Suppressor macrophage treated with lipopolysaccharide for 4 hours (primary cell): ENCODE results near the gene PLA2G4E.

Source experiments
- DNase-seq: peaks from one replicate; pipeline ENCODE4 v3.0.0-alpha.2; 2020

Gene PLA2G4E

DNA sequence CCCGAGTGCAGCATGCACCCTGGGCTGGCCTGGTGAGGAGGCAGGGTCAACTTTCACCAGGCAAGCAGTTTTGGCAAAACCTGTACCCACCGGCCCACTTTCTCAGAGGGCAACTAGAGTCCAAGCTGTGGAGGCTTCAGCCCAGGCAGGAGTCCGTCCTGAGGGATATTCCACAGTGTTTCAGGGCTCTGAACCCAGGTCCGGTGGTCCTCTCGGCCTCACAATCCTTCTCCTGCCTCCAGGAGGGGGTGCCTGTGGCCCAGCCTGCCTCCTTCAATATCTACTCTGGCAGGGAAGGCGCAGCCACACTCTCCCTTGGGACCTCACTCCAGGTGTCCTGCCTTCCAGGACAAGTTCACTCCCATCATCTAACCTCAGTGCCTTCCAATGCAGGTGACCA, 3.9 kb downstream of the PLA2G4E start:
- DNase-seq, result no peak

DNA sequence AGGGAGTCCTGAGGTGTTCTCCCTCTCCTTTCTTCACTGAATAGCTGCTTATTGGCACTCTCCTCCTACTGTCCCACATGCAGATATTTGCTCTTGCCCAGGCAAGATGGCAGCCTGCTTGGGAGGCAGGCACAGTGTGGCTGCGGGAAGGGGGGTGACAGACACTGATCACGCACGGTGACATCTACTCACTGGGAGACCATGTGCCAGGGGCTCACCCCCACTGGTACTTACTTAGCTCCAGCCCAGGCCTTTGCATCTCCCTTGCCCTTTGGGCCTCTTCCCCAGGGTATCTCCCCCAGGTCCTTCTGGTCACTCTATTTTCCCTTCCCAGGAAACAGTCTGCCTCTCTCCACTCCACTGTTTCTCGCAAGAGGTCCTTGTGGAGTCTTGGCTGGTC, 6.4 kb downstream of the PLA2G4E start:
- no peak for DNase-seq

DNA sequence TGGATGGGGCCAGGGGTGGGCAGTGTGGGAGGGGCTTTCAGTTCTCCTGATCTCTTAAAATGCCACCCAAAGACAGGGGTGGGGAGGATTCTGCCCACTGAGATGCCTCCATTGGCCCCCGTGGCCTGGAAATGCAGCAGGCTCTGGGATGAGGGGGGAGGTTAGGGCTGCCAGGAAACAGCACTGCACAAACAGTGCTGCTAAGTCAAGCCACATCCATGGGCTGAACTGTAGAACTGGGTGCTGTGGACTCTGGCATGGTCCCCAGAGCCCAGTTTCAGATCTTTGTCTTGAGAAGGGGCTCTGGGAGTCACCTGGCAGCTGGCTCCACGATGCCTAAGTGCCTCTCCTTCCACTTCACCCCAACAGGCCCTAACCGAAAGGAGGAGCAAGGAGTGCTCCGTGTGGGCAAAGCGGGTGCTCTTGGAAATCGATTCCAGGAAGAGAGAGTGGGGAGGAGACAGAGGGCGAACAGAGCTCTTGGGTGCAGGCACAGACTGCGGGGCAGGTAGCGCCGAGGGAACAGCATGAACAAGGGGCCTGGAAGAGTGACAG, 7.8 kb downstream of the PLA2G4E start:
- no peak for DNase-seq

DNA sequence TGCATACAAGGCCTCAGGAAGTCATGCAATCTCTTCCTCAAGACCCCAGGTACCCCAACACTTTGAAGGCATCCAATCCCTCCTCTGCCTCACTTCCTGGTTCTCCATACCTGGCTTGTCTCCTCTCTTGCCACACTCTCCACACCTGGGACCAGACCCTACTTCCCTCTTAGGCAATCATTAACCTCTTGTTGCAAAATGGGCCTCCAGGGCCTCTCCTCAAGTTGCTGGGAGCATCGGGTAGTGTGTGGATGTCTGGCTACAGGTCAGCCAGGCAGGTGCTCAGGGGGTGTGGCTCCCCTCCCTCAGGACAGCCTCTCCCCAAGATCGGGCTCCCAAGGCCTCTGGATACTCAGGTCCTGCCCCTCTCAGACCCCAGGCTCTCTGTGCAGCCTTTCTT, 8.6 kb downstream of the PLA2G4E start:
- DNase-seq, result no peak

DNA sequence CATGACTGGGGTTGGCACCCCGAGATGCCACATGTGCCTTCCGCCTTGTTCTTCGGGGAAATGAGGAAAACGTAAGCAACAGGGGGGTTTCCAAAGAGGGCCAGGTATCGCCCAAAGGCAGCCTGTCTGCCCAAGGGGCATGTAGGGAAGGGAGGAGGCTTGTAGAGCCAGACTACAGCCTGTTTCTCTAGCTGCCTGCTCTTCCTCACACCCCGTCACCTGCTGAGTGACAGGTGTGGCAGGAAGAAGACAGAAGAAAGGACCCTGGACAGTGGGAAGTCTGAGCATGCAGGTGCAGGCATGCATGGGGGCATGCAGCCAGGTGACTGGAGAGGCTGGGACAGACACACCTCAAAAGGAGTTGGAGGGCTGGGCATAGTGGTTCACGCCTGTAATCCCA, 9.8 kb downstream of the PLA2G4E start:
- no peak for DNase-seq

DNA sequence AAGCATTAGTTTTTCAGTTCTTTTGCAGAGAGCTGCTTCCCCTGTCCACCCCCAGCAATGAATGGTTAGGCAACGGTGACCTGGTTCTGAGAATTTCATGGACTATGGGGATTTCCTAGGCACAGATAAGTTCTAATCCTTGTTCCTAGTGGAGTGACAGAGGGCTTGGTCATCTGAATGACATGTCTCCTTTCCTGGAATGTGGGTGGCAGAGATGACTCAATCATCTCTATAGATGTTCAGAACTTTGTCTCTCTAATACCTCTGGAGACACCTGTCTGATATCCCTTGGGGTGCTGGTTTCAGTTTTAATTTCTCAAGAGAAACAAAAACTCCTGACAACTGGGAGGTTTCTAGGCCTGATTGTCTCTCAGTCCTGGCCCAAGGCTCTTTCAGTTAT, 10.4 kb downstream of the PLA2G4E start:
- DNase-seq, result peak; percentile 77

DNA sequence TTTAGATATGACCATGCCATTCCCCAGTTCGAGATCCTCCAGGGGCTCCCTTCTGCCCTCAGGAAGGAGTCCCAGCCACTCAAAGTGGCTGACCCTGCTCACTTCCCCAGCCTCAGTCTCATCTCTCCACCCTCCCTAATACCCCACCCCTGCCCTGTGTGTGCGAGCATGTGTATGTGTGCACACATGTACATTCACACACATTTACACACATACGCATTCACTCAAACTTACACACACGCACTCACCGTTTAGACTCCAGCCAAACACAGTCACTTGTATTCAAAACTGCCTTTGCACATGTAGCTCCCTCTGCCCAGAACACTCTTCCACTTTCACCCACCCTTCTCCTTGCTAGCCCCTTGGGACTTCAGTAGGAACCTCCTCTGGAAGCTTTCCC, 11.4 kb downstream of the PLA2G4E start:
- no peak for DNase-seq

DNA sequence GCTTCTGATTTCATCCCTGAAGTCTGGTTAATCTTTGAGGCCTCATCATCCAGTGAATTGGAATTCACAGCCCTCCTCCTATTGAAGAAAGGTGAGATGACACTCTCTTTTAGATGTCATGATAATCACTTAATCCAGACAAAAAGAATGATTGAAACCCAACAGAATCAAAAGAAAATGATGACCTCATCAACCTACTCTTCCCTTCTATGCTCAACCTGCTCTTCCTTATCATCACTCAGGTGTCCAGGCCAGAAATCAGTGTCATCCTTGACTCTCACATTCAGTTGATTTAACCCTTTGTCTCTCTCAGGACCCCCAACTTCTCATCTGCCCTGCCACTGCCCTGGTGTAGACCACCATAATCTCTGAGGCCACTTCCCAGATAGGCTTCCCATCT, 11.8 kb downstream of the PLA2G4E start:
- no peak for DNase-seq

DNA sequence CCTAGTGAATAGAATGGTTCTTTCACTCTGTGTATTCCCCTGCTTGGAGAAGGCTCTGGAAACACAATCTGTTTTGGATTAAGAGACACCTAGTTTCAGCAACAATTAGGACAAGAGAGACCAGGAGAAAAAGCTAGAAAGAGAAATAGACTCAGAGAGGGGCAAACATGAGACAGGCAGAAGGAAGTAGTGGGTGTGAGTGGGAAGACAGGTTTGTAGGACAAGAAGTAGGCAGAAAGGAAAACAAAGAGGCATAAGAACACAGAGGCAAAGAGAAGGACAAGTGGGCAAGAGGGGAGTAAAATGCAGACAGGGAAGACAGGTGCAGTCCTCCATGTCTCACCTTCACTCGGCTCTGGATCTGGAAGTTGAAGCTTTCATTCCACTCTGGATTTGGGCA, 13.5 kb downstream of the PLA2G4E start:
- no peak for DNase-seq

DNA sequence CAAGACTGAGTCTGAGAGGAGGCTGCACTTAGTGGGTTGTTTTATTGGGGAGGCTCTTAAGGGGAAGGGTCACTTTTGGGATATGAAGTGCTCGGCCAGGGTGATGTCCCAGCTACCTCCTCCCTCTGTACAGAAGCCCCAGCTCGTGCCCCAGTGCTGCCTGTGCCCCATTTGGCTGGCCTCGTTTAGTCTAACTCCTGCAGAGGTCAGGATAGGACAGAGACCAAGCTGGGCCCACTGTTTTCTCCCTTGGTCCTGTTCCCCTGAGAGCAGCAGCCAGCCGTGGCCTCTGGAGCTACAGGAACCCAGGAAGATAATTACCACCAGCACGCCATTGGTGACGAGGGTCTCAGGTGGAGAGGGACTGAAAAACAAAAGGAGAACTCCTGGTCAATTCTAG, 18.5 kb downstream of the PLA2G4E start:
- no peak for DNase-seq

DNA sequence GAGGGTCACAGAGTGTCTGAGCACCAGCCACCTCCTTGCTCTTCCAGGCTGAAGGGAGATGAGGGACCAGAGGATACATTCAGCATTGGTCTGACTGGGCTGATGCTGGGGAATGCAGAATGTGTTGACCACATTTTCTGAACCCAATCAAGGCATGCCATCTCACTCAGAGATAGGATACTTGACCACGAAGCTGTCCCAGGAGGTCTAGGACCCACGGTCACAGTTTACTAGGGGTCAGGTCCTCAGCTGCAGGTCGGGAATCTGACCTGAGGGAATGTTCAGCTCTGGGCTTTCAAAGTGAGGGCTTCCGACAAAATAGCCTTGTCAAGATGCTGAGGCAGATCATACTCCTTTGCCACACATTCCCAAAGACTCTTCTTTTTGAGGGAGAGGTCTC, 19.6 kb downstream of the PLA2G4E start:
- no peak for DNase-seq

DNA sequence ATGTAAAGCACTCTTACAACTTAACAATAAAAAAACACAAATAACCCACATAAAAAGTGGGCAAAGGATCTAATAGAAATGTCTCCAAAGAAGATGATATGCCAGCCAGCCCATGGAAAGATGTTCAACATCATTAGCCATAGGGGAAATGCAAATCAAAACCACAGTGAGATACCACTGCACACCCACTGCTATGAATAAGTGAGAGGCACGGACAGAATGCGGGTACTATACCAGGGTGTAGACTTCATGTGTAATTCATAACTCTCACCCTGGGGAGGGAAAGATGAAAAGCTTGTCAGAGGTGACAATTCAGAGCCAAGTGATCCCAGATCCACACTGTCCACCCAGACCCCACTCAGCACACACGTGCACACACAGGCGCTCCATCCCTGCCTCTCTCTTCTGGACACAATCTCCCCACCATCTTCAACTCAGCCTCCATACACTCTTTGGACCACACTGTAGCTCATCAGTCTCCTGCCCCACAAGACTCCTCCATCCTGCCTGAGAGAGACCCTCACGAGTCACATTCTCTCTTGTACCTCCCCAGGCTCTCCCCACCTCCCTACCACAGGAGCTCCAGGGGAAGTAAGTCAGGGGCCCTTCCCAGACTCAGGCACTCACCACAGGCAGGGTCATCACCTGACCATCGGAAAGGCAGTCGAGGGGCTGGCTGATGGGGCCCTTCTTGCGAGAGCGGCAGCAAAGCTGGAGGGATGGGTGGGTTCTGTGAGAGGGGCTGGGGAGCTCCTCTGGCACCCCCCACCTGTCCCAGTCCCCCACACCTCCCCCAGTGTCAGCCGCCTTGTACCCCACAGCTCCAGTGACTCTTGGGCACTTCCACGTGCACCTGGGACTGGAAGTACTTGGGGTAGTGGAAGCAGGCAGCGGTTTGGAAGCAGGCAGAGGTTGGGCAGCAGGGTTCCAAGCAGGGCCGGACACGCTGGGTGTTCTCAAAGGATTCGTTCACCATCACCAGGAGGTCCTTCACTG, 21.3 kb downstream of the PLA2G4E start:
- no peak for DNase-seq

DNA sequence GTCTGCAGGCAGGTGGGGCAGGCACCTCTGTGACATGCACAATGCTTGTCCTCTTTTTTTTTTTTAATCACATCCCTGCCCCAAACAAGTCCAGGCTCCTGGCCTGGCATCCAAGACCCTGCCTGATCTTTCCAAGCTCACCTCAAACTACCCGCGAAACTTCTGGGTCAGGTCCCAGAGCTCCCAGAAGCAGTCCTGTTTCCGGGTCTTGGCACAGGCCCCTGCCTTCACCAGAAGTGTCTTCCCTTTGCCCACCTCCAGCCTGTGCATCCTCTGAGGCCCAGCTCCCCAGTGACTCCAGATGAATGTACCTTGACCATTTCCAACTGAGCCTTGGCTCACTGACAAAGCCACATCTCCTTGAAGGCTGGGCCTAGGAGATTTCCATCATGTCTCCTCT, 23.0 kb downstream of the PLA2G4E start:
- DNase-seq, result no peak

DNA sequence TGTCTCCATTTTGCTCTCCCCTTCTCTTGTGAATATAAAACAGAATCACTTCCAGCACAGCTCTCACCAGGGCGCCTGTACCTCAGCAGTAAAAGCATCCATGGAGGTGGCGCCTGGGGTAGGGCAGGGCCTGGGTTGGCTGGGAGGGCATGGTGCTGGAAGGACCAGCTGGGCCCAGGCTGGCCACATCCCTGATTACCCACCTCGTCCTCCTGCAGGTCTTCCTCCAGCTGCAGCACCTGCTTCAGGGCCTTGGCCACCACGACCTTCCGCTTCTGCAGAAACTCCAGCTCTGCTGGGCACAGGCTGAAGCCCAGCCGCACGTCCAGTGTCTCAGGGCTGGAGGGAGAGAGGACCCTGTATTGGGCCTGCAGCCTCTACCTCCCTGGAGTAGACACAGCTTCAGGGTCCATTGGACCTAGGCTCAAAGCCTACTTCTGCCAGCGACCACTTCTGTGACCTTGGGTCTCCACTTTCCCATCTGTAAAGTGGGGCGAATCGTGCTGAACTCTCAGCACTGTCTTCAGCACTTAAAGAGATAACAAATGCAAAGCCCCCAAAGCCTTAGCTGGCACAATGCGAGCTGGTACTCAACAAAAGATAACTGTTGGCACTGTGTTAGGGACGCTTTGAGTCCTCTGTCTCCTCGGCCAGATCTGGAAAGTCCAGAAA, 23.8 kb downstream of the PLA2G4E start:
- DNase-seq, result no peak

DNA sequence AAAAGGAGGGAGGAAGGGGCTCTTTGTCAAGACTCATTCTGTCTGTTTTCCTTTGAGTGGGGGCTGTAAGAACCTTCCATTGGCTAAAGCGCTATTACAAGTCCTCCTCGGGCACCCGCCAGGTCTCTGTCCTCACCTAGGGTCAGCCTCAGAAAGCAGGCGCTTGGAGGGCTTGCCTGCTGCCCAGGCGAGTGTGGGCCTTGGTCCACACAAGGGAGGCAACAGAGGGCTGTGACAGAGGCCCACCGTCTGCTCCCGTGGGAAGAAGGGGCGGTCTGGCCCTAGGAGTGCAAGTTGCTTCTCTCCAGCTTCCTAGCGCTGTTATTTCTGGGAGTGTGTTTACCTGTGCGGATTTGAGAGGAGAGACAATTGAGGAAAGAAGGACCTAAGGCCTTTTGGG, 24.5 kb downstream of the PLA2G4E start:
- no peak for DNase-seq

DNA sequence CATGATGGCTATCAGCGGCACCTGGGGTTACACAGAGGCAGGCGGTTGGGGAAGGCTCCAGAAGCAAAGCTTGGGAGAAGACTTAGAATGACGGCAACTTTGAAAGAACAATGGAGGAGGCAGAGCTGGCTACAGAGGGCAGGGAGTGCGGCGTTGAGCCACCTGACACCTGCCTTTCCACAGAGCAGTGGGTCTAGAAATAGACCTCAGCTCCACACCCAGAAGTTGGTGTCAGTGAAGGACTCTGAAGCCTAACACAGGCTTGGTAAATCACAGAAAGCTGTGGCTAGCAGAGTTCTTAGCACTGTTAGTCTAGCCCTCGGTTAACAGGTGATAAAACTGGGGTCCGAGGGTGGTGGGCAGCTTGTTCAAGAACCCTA, 25.4 kb downstream of the PLA2G4E start:
- DNase-seq, result no peak

DNA sequence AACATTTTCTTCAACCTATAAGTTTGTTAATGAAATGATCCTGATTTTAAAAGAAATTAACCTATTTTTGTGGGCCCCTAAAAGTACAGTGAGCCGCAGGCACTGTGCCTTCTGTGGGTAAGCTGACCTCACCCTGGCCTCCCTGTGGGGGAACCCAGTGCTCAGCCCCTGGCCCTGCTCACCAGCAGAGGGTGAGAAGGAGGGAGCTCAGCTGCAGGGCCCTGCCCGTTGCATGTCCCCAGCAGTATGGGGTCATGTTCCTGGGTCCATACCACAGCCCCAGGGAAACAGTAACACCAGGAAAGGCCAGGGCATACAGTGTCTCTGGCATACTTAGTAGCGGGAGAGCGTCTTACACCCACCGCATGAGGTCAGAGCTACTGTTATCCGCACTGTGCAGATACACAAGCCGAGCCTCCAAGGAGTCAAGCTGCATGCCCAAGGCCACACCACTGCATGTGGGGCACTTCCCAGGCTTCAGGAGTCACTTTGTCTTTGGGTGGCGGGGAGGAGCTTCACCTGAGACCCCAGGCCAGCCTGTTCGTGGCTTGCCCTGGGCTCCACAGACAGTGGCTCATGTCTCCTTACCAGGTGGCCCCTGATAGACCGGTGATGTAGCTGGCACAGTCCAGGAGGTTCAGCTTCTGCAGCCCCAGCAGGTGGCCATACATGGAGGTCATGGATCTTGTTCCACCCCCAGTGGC, 25.9 kb downstream of the PLA2G4E start:
- no peak for DNase-seq

DNA sequence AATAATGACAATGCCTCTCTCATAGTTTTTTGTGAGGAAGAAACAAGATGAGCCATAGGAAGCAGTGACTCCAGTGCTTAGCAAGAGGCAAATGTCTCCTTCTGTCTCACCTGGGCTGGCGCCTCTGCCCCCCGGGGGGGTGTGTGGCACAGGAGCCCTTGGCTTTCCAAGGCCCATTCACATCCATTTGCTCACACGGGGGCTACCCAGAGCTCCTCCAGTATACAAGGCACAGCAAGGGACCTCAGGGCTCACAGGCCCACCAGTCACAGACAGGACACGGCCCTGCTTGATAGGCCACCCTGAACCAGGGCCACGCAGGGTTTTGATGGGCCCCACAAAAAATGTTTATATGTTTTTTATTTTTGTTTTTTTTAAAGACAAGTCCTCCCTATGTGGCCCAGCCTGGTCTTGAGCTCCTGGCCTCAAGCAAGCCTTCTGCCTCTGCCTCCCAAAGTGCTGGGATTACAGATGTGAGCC, 26.6 kb downstream of the PLA2G4E start:
- no peak for DNase-seq

DNA sequence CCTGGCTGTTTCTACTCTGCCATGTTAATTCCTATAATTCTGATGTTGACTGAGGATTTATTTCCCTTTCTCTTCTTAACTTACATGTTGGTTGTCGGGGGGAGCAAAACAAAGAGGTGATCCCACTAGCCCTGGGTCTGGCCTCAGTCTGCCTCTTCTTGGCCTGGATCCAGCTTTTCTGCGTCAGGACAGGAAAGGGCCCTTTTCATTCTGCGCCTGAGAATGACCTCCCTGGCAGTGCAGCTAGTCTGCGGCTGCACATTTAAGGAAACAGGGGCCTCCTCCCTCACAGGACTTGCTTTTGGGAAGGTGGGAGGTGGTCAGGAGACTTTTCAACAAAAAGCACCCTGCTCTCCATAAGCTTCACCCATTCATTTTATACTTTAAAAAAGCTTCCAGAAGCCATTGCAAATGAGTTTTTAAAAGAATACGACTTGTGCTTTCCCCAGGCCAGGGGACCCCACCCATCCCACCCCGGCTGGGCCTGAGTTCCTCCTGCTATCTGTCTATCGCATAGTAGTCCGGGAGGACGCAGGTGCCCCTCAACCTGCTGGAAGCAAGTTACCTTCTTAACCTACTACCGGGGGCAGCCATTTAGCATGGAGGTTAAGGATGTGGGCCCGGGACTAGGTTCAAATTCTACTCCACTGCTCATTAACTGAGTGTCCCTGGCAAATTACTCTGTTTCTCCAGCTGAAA, 27.2 kb downstream of the PLA2G4E start:
- DNase-seq, result no peak

DNA sequence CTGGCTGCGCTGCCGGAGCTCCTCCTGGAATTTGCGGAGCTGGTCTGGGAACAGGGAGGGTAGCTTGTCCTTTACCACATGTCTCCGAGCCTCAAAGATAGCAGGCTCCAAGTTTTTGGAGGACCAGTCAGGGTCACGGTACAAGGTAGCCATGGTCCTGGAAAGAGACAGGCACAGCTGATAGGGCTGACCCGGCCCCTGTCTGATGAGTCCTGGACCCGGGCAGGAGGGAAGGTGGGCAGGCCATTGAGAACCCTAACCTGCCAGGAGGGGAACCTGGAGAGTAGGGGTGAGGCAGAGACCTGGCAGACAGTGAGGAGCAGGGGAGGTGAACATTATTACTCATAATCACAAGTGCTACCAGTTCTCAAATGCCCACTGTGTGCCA, 28.0 kb downstream of the PLA2G4E start:
- no peak for DNase-seq

DNA sequence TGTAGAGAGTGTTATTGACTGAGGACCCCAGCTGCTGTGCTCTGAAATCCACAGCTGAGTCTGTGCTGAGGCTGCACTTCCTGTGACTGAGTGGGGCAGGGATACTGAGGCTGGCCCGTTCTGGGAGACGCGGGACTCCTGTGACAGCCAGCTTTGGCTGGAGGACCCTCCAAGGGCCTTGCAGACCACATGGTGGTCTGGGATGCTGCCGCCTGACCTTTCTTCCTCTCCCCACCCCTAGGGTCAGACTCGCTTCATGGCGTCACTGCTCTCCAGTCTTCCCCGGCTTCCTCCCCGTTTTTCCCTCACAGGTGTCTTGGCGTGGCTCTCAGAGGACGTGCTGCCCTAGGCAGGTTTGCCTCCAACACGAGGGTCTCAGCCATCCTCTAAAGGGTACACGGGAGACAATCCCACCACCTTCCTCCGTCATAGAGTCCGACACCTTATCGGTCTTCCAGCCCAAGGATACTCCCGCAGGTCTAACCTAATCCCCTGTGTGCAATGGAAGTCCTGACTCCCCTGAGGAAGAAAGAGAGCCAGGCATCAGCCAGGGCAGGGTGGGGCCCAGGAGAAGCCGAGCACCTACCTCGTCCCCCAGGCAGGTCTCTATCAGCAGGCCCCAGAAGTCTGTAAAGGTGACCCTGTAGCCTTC, 28.6 kb downstream of the PLA2G4E start:
- DNase-seq, result no peak

DNA sequence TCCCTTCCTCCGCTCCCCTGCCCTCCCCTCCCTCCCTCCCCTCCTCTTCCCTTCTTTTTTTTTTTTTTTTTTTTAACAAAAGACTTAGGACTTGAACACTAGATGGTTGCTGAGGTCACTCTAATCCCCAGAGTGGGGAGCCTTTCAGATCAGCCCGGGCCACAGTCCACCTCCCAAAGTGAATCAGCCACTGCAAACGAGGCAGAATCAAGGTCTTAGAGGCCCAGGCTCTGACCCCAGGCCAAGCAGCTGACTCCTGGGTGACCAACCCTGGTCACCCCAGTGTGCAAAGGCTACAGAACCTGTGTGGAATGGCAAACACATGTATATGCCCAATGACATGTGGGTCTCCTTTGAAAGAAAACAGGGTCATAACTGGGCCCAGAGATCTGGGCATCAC, 30.2 kb downstream of the PLA2G4E start:
- DNase-seq, result no peak
